ENCODE measurements around the gene HEATR3.

HEATR3 gene

GRCh38 chr16:50152351-50152806, 86.6 kb downstream of the HEATR3 start:
- DNase-seq (ENCODE audit: low read depth in 1 of 2, low spot score in 1 of 2) = peak; percentile 25 to 41

GRCh38 chr16:50152807-50153595, 87.2 kb downstream of the HEATR3 start, which contains the start of gene TENT4B:
Gene TENT4B (plus strand): TSS chr16:50153306. CDS start chr16:50153622, 316 bp downstream.
- DNase-seq (ENCODE audit: low read depth in 1 of 2, low spot score in 1 of 2) = peak; percentile 82 to 83

- peak; percentile 12 to 29 for DNase-seq (ENCODE audit: low read depth in 1 of 2, low spot score in 1 of 2)
Observed at GRCh38 chr16:50153596-50154419, 88.0 kb downstream of the HEATR3 start.

GRCh38 chr16:50154420-50154950, 88.7 kb downstream of the HEATR3 start:
- no peak for DNase-seq (ENCODE audit: low read depth in 1 of 2, low spot score in 1 of 2)

- no peak for DNase-seq (ENCODE audit: low read depth in 1 of 2, low spot score in 1 of 2)
Observed at GRCh38 chr16:50155925-50156324, 90.2 kb downstream of the HEATR3 start.
